NCI-H2081 (cell line): Measurements from ENCODE around the gene CCND3.

Source experiments
- DNase-seq, 2 experiments: peaks; one replicate each; lab custom pipeline; 2025; lab: John Stamatoyannopoulos, UW

The CCND3 gene

GRCh38 chr6:41941280-41942066 is at the start of gene CCND3:
CCND3 (minus strand) TSS chr6:41941808; CDS start chr6:41941649, 159 bp downstream.
- peak; percentile 86 to 94 for DNase-seq

DNA sequence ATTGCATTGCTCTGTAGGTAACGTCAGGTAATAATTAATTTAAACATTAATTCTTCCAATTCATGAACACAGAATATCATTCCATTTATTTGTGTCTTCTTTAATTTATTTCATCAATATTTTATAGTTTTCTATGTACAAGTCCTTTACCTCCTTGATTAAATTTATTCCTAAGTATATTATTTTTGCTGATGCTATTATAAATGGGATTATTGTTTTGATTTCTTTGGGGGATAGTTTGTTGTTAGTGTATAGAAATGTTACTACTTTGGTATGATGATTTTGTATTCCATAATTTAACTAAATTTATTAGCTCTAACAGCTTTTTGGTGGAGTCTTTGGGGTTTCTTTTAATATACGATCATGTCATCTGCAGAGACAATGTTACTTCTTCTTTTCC is 44.7 kb upstream of the CCND3 start:
- DNase-seq = no peak

- no peak for DNase-seq
These were observed 43.0 kb upstream of the CCND3 start for GRCh38 chr6:41984623-41985022.

GRCh38 chr6:41976794-41977484 is 35.3 kb upstream of the CCND3 start:
- DNase-seq = no peak

DNA sequence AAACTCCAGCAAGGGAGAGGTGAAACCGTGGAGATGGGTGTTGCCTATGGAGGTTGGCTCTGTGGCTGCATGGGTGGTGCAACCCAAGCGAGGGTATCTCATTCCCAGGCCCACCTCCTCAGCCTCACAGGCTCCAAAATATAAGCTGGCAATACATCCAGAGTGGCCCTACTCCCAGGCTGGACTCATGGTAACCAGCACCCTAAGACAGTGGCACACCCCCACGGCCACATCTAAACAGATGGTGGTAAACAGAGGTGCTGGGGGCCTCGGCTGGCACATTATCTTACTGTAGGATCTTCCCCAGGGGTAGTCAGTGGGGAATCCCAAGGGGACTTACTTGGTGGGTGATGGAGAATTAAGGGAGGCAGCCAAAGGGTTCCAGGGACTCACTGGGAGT is 33.7 kb upstream of the CCND3 start:
- no peak for DNase-seq

- DNase-seq = no peak
These were observed 32.7 kb upstream of the CCND3 start for GRCh38 chr6:41974281-41974825.

GRCh38 chr6:41972826-41973225 is 31.2 kb upstream of the CCND3 start:
- DNase-seq = no peak

DNA sequence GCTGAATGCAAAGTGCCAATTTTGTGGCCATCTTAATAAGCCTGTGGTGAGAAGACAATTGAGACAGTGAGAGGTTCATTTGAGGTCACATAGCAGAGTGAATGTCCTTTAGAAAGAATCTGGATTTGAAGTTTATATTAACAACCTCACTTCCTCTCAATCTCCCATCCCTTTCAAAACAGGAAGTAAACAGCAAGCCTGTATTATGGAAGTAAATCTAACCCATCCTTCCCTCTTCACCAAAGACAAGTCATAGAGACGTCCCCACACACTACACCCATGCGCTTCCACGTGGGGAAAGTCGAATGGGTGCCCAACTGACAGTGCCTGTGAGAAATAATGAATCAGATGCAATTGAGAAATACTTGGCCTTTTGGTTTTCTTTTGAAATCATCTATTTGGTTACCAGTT is 28.8 kb upstream of the CCND3 start:
- DNase-seq = no peak

DNA sequence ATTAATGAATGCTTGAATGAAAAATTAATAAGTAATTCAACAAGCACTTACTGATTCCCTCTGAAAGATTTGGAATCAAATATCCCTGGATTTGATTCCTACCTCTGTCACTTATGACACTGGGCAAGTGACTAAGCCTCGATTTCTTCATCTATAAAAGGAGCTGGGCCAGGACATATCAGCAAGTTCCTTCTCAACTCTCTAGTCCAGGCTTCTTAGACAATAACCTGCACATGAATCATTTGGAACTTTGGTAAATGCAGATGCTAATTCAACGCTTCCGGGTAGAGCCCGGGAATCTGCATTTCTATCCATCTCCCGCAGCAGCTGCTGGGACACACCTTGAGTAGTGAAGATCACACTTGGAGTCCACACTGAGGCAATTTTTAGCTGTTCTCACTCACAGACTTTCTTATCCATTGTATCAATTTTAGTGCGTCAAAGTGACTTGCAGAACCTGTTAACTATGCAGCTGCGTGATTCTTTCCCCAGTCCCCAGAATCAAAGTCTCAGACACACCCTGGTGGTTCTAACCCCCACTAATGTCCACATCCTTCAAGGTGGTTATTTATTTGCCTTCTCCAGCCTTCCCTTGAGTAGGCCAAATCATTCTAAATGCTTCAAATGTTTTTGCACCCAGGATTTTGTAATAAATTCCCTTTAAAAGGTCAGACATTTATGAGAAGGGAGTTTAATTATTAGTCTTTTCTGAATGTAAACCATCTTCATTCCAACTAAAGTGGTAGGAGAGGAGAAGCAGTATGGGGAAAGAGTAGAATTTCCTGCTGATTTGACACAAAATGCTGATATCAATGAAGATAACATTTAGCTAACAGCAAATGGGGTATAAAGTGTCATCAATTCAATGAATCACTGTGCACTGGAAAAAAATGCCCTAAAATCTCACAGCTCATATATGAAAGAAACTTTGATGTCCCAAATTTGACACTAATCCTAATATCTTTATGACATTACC is 26.0 kb upstream of the CCND3 start:
- no peak for DNase-seq

GRCh38 chr6:41966961-41967311 is 25.3 kb upstream of the CCND3 start:
- DNase-seq = no peak

DNA sequence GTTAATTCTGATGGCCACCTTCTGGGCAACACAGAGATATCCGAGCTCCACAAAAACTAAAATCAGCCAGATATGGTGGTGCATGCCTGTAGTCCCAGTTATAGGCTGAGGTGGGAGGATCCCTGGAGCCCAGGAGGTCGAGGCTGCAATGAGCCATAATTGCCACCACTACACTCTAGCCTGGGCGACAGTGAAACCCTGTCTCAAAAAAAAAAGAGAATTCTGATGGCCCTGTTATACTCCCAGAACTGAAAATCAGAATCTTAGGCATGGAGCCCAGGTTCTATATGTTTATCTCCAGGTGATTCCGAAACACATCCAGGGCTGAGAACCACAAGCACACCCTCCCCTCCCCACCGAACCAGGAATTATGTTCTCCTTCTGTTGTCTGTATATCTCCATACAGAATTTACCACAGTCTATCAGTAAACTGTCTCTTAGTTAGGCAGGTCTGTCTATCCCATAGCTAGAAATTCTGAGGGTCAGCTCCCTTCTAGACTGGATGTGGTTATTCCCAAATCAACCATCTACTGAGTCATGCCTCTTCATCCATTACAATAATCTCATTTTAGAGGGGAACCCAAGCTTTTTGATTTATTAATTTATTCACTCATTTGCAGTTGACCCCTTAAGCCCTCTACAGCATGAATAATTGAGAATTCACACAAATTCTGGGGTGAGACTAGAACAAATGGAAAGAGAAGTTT is 24.8 kb upstream of the CCND3 start:
- DNase-seq = no peak

DNA sequence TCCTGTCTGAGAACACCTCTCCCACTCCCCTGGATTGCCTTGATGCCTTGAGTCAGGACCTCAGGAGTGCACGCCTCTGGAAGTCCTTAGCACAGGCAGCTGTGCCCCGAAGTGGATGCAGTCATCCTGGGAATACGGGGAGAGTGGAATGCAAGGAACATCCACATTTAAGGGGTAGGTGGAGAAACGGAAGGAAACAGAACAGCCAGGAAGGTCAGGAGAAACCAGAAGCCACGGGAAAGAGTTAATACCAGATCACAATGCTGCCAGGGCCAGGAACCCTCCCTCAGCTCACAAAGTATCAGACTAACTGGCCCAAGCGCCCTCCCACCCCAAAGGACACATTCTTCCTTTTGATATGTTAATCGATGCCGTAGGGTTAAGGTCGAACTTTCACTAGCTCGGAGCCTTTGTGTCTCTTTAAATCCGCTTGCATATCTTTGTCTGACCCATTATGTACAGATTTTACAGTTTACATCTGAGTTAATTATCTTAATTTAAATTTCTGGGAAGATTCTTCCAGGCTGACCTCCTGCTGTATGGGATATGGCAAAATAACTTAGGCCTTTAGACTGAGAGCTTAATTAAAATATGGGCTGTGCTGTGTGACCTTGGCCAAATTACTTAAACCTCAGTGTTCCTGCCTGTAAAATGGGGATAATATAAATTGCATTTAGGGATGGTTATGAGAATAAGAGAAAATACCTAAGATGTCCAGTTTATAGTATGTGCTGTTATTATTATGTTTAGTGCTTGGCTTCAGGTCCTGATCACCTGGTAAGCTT is 24.0 kb upstream of the CCND3 start:
- DNase-seq = no peak

GRCh38 chr6:41964201-41964887 is 22.7 kb upstream of the CCND3 start:
- no peak for DNase-seq

- DNase-seq = no peak
These were observed 21.8 kb upstream of the CCND3 start for GRCh38 chr6:41963371-41963770.

DNA sequence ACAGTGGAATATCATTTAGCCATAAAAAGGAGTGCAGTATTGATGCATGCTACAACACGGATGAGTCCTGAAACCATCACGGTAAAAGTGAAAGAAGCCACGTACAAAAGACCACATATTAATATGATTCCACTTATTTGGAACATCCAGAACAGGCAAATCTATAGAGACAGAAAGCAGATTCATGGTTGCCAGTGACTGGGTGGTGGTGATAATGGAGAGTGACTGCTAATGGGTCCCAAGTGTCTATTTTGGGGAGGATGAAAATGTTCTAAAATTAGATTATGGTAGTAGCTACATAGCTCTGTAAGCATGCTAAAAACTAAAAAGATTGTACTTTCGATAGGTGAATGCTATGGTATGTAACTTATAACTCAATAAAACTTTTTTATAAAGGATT is 18.4 kb upstream of the CCND3 start:
- no peak for DNase-seq

- DNase-seq = no peak
These were observed 16.6 kb upstream of the CCND3 start for GRCh38 chr6:41958022-41958856.

DNA sequence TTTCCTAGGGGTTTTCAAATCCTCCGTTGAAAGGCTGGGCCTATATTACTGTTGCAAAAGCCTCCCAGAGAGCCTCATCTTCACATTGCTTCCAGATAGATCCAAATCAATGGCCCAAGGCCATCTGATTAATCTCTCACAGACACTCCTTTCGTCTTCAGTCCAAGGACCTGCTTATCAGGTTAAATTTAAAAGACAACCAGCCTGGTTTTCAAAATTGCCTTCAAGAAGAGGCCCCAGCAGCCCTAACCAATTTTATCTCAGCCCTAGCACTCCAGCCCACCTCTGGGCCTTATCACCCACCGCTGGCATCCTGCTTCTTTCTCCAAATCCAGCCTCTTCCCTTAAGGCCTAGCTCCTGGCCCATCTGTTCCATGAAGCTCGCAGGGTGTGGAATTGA is 15.5 kb upstream of the CCND3 start:
- DNase-seq = no peak

- DNase-seq = no peak
These were observed 13.8 kb upstream of the CCND3 start for GRCh38 chr6:41955412-41955811.

DNA sequence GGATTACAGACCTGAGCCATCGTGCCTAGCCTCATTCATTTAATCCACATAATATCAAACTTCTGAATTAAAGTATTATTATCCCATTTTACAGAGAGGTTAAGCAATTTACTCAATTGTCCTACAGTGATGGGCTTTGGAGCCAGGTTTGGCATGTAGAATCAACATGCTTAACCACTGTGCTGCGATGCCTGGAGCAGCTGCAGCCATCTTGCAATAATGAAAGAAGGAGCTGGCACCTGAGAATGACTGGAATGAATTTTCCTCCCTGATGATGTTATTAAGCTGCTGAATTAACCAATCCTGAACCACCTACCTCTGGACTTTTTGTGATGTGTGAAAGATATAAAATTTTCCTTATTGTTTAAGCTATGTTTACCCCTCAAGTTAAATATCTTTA is 13.1 kb upstream of the CCND3 start:
- DNase-seq = no peak
